ENCODE measurements around the gene ANKRD12.
"Not testable (repeated sequence)": the region's sequence is repeated elsewhere in the genome, so short reads cannot be mapped to it uniquely, and the experiment has no call there.

The ANKRD12 gene

GRCh38 chr18:9146224-9146623, 9.6 kb downstream of the ANKRD12 start:
- DNase-seq (ENCODE audit: low spot score), result no peak

GRCh38 chr18:9147440-9148202, 11.0 kb downstream of the ANKRD12 start:
- DNase-seq (ENCODE audit: low spot score), result peak; percentile 73

- no peak for DNase-seq (ENCODE audit: low spot score)
These were observed 11.6 kb downstream of the ANKRD12 start for GRCh38 chr18:9148203-9148552.

- no peak for DNase-seq (ENCODE audit: low spot score)
These were observed 13.5 kb downstream of the ANKRD12 start for GRCh38 chr18:9150121-9150520.

- no peak for DNase-seq (ENCODE audit: low spot score)
These were observed 16.7 kb downstream of the ANKRD12 start for GRCh38 chr18:9153256-9153655.

GRCh38 chr18:9156604-9157249, 20.1 kb downstream of the ANKRD12 start:
- DNase-seq (ENCODE audit: low spot score), result no peak

GRCh38 chr18:9157806-9158205, 21.2 kb downstream of the ANKRD12 start:
- DNase-seq (ENCODE audit: low spot score), result no peak

GRCh38 chr18:9160014-9160413, 23.4 kb downstream of the ANKRD12 start:
- DNase-seq (ENCODE audit: low spot score), result no peak

GRCh38 chr18:9162663-9163062, 26.1 kb downstream of the ANKRD12 start:
- DNase-seq (ENCODE audit: low spot score), result not testable (repeated sequence)

- DNase-seq (ENCODE audit: low spot score), result not testable (repeated sequence)
These were observed 27.6 kb downstream of the ANKRD12 start for GRCh38 chr18:9164149-9164548.

- not testable (repeated sequence) for DNase-seq (ENCODE audit: low spot score)
These were observed 29.3 kb downstream of the ANKRD12 start for GRCh38 chr18:9165883-9166282.

- not testable (repeated sequence) for DNase-seq (ENCODE audit: low spot score)
These were observed 32.9 kb downstream of the ANKRD12 start for GRCh38 chr18:9169515-9169914.

- DNase-seq (ENCODE audit: low spot score), result not testable (repeated sequence)
These were observed 35.3 kb downstream of the ANKRD12 start for GRCh38 chr18:9171919-9172318.

- DNase-seq (ENCODE audit: low spot score), result no peak
These were observed 36.0 kb downstream of the ANKRD12 start for GRCh38 chr18:9172506-9173127.

GRCh38 chr18:9173770-9174233, 37.2 kb downstream of the ANKRD12 start:
- no peak for DNase-seq (ENCODE audit: low spot score)

- DNase-seq (ENCODE audit: low spot score), result no peak
These were observed 37.7 kb downstream of the ANKRD12 start for GRCh38 chr18:9174302-9174701.

GRCh38 chr18:9175115-9175514, 38.5 kb downstream of the ANKRD12 start:
- DNase-seq (ENCODE audit: low spot score), result no peak

GRCh38 chr18:9177031-9177430, 40.5 kb downstream of the ANKRD12 start:
- DNase-seq (ENCODE audit: low spot score), result no peak

GRCh38 chr18:9177466-9177865, 40.9 kb downstream of the ANKRD12 start:
- DNase-seq (ENCODE audit: low spot score), result no peak

- DNase-seq (ENCODE audit: low spot score), result no peak
These were observed 42.0 kb downstream of the ANKRD12 start for GRCh38 chr18:9178557-9178956.

GRCh38 chr18:9181275-9181674, 44.7 kb downstream of the ANKRD12 start:
- DNase-seq (ENCODE audit: low spot score), result no peak

- no peak for DNase-seq (ENCODE audit: low spot score)
These were observed 46.3 kb downstream of the ANKRD12 start for GRCh38 chr18:9182852-9183399.

Measured in activated CD4-positive, alpha-beta T cell treated with anti-CD3 and anti-CD28 coated beads, Interleukin-2, Interleukin-4, amounts not matched to agents 100 ng/mL and 50 ng/mL, durations not matched to agents 16 hours and 8 hours (primary cell).